Stimulated activated CD4-positive, alpha-beta T cell treated with anti-CD3 and anti-CD28 coated beads, Interleukin-4, amount 100 ng/mL, for 48 hours (primary cell): Measurements from ENCODE around the gene EVX1.

Source experiments
- DNase-seq, 2 donors: peaks; one replicate each; pipeline ENCODE4 v3.0.0-alpha.2; 2020; ENCODE audit warnings: low read depth in 2 of 2

Gene EVX1

DNA sequence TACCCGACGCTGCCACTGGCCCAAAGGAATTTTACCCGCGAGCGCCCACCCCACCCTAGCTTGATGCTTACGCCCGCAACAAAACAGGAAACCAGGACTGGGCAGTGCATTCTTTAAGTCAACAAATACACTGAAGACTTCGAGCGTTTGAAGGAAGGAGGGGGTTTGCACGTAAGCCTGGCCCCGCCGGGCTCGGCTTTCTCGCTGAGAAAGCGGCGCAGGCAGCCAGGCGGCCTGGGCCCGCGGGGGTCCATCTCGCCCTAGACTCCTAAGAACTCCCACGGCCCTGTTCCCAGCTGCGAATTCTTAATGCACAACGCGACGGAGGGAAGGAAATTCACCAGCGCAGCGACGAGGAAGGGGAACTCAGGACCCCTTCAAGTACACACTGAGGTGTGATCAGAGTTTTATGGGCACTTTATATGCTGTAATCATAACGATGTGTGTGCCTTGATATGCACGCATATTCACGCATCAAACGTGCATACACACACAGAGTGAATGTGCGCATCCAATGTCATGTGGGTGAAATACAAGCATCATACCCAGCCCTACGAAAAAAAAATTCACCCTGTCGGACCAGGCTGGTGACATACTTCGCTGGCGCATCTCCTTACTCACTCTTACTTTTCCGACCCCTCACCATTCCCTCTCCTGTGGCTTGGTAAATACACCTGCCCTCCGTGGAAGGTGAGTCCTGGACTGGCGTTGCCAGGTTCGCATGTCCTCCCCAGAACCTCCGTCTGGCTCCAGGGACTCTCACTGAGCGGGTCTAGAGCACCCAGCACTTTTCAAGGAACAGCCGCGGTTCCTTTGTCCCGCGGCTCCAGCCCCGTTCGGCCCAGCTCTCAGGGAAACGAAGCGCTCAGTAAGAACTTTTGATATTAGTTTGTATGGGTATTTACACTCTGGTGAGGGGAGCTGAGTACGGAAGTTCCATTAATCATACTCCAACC, 37.0 kb upstream of the EVX1 start:
- no peak for DNase-seq

DNA sequence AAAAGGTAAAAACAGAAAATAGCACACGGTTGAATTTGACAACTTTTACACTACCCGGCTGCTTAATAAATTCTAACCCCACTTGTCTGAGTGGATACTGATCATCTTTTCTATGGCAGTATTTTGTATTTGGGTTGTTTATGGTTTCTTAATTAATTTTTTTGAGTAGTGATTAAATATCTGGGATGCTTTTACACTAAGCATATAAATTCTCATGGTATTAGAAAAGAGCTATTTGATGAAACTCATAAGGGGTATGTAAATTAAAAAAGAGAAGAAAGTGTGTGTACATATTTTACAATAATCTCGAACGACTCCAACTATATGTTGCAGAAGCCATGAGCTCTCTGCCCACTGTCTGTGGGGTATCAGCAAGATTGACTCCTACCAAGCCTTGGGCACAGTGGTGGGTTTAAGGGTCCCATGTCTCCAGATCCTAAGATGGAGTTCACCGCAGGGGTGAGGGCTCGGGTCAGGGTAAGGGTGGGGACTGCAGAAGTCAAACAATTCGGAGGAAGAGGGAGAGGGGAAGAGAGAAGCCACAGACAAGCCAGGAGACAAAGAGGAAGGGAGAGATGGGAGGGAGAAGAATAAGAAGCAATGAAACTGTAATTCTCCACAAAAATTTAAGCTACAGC, 35.1 kb upstream of the EVX1 start:
- no peak for DNase-seq

- no peak for DNase-seq
Measured at GRCh38 chr7:27208998-27209397, 33.6 kb upstream of the EVX1 start.

DNA sequence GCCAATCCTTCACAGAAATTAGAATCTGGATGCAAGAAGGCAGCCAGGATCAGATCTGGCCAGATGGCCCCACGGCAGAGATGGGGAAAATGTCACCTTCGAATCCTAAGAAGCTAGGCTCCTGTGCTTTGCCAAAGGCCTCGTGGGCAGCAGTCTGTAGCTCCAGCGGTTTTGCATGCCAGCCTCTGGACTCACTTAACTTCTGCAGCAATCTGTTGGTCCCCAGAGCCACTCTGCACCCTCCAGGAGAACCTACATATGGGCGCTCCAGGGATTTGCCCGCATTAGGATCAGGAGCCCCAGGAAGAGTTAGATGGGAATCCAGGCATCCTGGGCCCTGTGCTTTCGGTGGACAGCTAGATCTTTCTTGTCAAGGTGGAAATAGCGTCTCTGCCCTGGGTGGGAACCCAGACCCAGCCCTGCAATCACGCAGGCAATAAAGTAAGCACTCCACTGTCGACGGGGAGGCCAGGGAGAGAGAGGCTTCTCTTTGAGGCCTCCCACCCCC, 32.6 kb upstream of the EVX1 start:
- DNase-seq, result no peak

DNA sequence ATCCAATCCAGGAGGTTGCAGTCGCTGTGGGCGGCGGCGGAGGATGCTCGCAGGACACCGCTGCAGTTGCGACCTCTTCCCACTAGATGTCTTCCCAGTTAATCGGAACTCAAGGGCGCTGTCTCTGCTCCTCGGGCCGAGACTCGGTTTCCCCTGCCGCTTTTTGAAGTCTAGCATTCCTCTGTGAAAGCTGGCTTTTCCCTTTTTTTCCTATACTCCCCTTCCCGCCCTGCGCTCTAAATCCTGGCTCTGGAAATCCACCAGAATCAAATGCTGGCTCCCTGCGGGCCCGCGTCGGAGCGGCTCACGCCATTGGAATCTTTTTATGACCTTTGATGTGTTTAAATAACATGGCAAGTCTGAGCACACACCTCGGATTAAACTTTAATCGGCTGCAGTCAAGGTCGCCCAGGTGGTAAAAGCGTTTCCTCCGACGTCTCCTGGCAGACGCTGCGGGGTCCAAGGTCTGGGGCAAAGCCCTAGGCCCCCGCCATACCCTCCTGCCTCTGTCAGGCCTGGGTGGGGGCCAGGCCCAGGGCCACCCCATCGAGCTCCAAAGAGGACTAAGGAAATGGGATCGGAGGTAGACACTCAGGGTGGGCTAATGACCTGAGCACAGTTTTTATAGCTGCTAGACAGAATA, 32.0 kb upstream of the EVX1 start:
- DNase-seq, result no peak

- DNase-seq, result no peak
Measured at GRCh38 chr7:27211084-27211446, 31.5 kb upstream of the EVX1 start.

DNA sequence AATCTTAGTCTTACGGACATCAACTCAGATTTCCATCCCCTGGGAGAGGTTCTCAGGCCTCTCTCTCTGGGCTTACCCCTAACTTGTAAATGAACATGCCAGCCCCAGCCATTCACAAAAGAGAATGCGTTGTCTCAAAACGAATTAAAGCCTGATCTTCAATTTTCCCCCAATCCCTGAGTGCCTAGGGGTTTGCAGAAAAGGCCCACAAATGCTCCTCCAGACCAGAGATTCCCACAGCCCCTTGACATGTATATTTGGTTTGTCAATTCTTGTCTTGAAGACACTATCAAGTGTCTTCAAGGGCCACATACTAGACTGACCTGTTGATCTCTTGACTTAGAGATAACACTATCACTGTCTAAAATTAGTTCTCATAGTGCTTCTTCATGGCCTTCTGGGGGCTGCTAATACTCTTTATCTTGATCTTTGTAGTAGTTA, 30.8 kb upstream of the EVX1 start:
- no peak for DNase-seq

DNA sequence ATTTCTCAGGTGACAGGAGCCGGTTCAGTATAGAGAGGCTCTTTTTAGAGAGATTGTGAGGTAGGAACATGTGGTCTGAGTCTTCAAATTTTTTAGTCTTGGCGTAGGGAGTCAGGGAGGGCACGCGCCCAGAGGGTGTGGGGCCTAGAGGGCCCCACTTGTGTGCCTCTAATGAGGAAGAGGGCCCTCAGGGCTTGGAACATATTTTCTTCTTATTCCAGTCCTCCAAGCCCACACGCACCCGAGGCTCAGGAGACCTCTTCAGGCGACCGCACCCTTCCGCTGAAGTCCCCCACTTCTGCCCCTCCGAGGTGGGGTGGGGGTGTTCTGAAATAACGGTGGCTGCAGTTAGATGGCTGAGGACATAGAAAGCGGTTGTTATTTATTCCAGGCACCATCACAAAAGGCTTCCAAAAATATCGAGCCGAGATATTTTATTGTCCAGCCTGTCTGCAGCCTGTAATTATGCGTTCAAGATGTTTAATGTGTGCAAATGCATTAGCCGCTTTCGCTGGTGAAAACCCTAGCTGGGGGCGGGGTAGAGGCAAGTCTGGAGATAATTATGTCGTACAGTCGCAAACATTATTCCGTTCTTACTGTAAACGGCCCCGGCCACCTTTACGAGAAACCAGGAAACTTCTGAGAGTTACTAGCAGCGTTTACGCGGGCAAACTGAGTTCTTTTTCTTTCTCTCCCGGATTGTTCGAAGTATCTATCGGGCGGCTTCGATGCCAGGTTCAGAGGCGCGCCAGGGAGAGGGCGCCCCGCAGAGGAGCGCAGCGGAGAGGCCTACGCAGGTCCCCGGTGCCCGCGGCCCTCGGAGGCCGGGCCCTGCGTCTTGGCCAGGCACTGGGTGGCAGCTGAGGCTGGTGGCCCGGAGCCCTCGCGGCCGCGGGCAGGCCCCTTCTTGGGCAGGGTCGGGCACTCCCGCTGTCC, 29.8 kb upstream of the EVX1 start:
- no peak for DNase-seq

GRCh38 chr7:27213433-27214238, 29.0 kb upstream of the EVX1 start:
- no peak for DNase-seq

- DNase-seq, result no peak
Measured at GRCh38 chr7:27214239-27214950, 28.2 kb upstream of the EVX1 start.

DNA sequence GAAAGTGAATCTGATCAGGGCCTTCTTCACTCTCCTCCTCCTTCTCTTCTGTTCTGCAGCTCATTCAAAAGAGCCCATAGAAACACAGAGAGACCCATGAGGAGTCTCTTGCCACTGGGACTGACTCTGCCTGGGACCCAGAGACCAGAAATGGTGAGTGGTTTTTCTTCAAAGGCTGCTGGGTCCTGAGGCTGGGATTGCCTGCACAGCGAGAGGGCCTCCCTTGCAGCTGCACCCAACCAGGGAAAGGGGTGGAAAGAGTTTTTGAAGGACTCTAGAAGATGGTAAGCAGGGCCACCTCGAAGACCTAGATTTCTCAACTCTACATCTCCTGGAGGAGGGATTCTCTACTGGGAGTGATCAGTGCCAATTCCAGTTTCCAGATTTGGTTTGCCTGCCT, 27.2 kb upstream of the EVX1 start:
- DNase-seq, result no peak

GRCh38 chr7:27217951-27218350, 24.7 kb upstream of the EVX1 start:
- no peak for DNase-seq

DNA sequence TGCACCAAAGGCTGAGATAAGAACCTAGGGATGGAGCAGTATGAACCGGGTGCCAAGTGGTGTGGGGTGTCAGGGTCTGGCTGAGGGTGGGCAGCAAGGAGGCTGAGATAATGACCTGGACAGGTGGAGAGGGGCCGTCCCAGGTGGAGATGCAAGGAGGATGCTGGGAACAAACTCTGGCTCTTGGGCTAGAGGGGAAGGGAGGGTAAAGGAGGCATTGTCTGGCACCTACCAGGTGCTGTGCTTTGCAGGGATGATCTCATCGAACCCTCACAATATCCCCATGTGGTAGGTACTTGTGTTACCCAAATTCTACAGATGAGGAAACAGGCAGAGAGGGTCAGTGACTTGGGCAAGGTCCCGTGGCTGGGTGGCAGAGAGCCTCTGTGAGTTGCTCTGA, 22.8 kb upstream of the EVX1 start:
- DNase-seq, result no peak

- no peak for DNase-seq
Measured at GRCh38 chr7:27220440-27220955, 22.1 kb upstream of the EVX1 start.

DNA sequence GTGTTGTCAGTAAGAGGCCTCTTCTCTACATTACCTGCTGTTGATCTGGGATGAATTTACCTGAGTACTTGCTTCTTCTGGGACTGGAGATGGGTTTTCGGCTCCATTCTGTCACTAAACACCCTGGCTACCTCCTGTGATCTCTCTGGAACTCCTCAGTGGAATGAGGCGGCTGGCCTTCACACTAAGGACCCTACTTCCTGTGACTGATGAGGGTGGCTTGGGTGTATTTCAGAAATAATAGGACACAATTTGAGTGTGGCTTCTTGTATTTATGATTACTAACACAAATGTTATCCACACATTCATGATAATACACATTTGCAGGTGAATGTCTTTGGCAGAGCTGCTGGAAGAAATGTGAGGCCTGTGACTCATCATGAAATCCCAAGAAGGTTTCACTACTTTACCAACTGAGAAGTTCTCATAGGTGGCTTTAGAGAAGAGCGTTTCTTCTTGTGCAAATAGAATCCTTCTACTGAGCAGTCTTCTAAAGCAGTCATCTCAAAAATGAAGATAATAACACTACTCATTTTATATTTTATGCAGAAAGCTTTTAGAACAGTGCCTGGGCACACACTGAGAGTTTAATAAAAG, 21.3 kb upstream of the EVX1 start:
- no peak for DNase-seq

GRCh38 chr7:27223941-27224575, 18.5 kb upstream of the EVX1 start:
- no peak for DNase-seq

GRCh38 chr7:27224983-27225934, 17.3 kb upstream of the EVX1 start:
- DNase-seq, result no peak

DNA sequence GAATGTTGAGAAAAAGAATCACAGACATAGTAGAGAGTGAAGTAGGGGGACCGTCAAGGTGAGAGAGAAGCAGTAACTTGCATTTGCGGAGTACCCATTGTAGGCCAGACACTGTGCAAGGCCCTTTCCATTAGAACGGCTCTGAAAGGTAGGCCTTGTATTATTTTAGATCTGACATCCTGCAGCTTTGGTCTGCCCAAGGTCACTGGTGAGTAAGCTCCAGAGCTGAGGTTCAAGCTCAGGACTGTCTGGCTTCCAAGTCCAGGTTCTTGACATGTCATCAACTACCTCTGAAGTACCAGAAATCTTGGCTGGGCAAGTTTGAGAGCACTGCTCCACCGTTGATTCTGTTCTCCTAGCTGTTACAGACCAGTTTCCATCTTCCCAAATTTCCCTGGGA, 13.2 kb upstream of the EVX1 start:
- DNase-seq, result no peak
